ENCODE data around the gene HMG20A. TPM values are rescaled to one million over a fixed set of nuclear protein-coding genes. Genes with fewer than 3 reads are reported as not detected.

The HMG20A gene
- total RNA-seq = 35.5 to 42.5 TPM (median 35.8 TPM) in 3 replicates
- long read RNA-seq, full-length matches to known transcripts = 46 of 57 reads
- long read RNA-seq, partial matches to known transcripts = 7 of 57 reads
- long read RNA-seq, other reads (novel, unspliced or antisense) = 4 of 57 reads

- DNase-seq (ENCODE audit: low spot score) = no peak
- Mint-ChIP-seq H3K27me3 (ENCODE audit: low read depth) (no peaks in the 10 kb centered on the region), H3K4me1 (ENCODE audit: low read depth) (peaks cover 55% of the 10 kb centered on the region)
These were observed at the start of gene HMG20A for GRCh38 chr15:77420610-77421369. Gene HMG20A, plus strand, starts transcription at chr15:77420888. Its CDS starts 37,520 bp downstream, at chr15:77458408.

GRCh38 chr15:77371850-77372563, 48.7 kb upstream of the HMG20A start:
- H3K27me3 Mint-ChIP-seq (ENCODE audit: low read depth) = no peaks in the 10 kb centered on the region
- H3K27ac Mint-ChIP-seq (ENCODE audit: unreplicated experiment) = no peak overlapping the region
- H3K4me1 Mint-ChIP-seq (ENCODE audit: low read depth) = peaks cover 42% of the 10 kb centered on the region

More at GRCh38 chr15:77420610-77421369, at the start of gene HMG20A:
- H3K4me3 Mint-ChIP-seq (ENCODE audit: unreplicated experiment) = peak within 1 kb of the TSS; percentile 93
- no peaks in the 10 kb centered on the region for H3K9me3 Mint-ChIP-seq (ENCODE audit: low read depth)
- peaks cover 2% of the 10 kb centered on the region for H3K36me3 Mint-ChIP-seq (ENCODE audit: low read depth)
- TF ChIP-seq CTCF (IDR thresholded peaks at IDR 0.05) = no peak
- peak within 1 kb of the TSS; percentile 98 for H3K27ac Mint-ChIP-seq (ENCODE audit: unreplicated experiment)

GRCh38 chr15:77373441-77373840, 47.2 kb upstream of the HMG20A start:
- no peak for TF ChIP-seq CTCF (IDR thresholded peaks at IDR 0.05)
- Mint-ChIP-seq H3K27me3 (ENCODE audit: low read depth) (no peaks in the 10 kb centered on the region), H3K4me1 (ENCODE audit: low read depth) (peaks cover 40% of the 10 kb centered on the region), H3K27ac (ENCODE audit: unreplicated experiment) (no peak overlapping the region), H3K4me3 (ENCODE audit: unreplicated experiment) (no peak overlapping the region), H3K36me3 (ENCODE audit: low read depth) (no peaks in the 10 kb centered on the region), H3K9me3 (ENCODE audit: low read depth) (no peaks in the 10 kb centered on the region)
- DNase-seq (ENCODE audit: low spot score) = no peak

More at GRCh38 chr15:77371850-77372563, 48.7 kb upstream of the HMG20A start:
- no peaks in the 10 kb centered on the region for H3K36me3 Mint-ChIP-seq (ENCODE audit: low read depth)
- no peak for DNase-seq (ENCODE audit: low spot score)
- H3K9me3 Mint-ChIP-seq (ENCODE audit: low read depth) = no peaks in the 10 kb centered on the region
- no peak for TF ChIP-seq CTCF (IDR thresholded peaks at IDR 0.05)
- H3K4me3 Mint-ChIP-seq (ENCODE audit: unreplicated experiment) = no peak overlapping the region

GRCh38 chr15:77375133-77375532, 45.6 kb upstream of the HMG20A start:
- Mint-ChIP-seq H3K27ac (ENCODE audit: unreplicated experiment) (no peak overlapping the region), H3K27me3 (ENCODE audit: low read depth) (no peaks in the 10 kb centered on the region), H3K36me3 (ENCODE audit: low read depth) (no peaks in the 10 kb centered on the region), H3K9me3 (ENCODE audit: low read depth) (no peaks in the 10 kb centered on the region), H3K4me1 (ENCODE audit: low read depth) (peaks cover 33% of the 10 kb centered on the region), H3K4me3 (ENCODE audit: unreplicated experiment) (no peak overlapping the region)
- TF ChIP-seq CTCF (IDR thresholded peaks at IDR 0.05) = no peak
- DNase-seq (ENCODE audit: low spot score) = no peak

- Mint-ChIP-seq H3K9me3 (ENCODE audit: low read depth) (no peaks in the 10 kb centered on the region), H3K27ac (ENCODE audit: unreplicated experiment) (no peak overlapping the region), H3K36me3 (ENCODE audit: low read depth) (no peaks in the 10 kb centered on the region), H3K4me3 (ENCODE audit: unreplicated experiment) (no peak overlapping the region), H3K4me1 (ENCODE audit: low read depth) (peaks cover 35% of the 10 kb centered on the region), H3K27me3 (ENCODE audit: low read depth) (no peaks in the 10 kb centered on the region)
- TF ChIP-seq CTCF (IDR thresholded peaks at IDR 0.05) = no peak
- DNase-seq (ENCODE audit: low spot score) = no peak
These were observed 43.9 kb upstream of the HMG20A start for GRCh38 chr15:77376770-77377169.
